ENCODE measurements around the gene CARD11.

DNA sequence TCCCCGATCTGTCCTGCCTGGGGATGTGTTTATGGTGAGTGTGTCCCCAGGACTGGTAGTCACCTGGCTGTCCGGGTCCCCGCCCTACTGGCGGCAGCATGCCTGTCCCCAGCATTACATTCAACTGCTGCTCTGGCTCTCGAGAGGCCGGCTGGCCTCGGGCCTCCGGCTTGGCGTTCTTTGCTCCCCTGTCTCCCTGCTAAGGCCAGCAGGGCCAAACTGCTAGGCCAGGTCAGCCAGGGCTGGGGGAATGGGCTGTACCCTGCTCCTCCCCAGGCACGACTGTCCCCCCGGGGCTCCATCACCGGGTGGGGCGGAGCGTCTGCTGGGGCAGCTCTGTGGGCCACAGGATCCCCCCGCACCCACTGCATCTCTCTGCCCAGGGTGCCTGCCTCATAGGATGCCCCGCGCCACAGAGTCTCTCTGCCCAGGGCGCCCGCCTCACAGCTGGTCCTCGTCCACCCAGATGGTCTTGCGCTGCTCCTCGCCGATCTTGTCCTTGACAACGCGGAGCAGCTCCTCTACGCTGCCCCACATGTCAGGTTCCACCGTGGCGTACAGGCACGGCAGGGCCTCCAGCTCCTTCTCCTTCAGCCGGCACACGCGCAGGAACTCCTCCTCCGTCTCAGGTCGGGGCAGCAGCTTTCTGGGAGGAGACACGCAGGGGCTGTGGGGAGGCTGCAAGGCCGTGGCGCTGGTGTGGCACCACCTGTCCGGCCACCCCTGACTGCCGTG is 137.3 kb downstream of the CARD11 start:
- TF ChIP-seq TAF1 (IDR thresholded peaks at IDR 0.05; ENCODE audit: borderline replicate concordance, insufficient read depth, low read length) (no peak), POLR2AphosphoS5 (IDR thresholded peaks at IDR 0.05; ENCODE audit: low read depth, low read length) (no peak), SIN3A (IDR thresholded peaks at IDR 0.05; ENCODE audit: borderline replicate concordance, insufficient read depth, low read length) (no peak)
- TF ChIP-seq, protein P1, sequence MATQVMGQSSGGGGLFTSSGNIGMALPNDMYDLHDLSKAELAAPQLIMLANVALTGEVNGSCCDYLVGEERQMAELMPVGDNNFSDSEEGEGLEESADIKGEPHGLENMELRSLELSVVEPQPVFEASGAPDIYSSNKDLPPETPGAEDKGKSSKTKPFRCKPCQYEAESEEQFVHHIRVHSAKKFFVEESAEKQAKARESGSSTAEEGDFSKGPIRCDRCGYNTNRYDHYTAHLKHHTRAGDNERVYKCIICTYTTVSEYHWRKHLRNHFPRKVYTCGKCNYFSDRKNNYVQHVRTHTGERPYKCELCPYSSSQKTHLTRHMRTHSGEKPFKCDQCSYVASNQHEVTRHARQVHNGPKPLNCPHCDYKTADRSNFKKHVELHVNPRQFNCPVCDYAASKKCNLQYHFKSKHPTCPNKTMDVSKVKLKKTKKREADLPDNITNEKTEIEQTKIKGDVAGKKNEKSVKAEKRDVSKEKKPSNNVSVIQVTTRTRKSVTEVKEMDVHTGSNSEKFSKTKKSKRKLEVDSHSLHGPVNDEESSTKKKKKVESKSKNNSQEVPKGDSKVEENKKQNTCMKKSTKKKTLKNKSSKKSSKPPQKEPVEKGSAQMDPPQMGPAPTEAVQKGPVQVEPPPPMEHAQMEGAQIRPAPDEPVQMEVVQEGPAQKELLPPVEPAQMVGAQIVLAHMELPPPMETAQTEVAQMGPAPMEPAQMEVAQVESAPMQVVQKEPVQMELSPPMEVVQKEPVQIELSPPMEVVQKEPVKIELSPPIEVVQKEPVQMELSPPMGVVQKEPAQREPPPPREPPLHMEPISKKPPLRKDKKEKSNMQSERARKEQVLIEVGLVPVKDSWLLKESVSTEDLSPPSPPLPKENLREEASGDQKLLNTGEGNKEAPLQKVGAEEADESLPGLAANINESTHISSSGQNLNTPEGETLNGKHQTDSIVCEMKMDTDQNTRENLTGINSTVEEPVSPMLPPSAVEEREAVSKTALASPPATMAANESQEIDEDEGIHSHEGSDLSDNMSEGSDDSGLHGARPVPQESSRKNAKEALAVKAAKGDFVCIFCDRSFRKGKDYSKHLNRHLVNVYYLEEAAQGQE (IDR thresholded peaks at IDR 0.05; ENCODE audit: insufficient read depth in 1 of 2, low read depth in 2 of 2, low read length in 2 of 2), result no peak

All from PFSK-1 (cell line).